SU-DHL-6 (cell line): ENCODE results near the gene LRRK2.

ENCODE experiments used
- H2AFZ ChIP-seq: fragments of 200-600 bp; sonication (generic); 2 replicates; pipeline ENCODE4 v1.6.1; 2014; ENCODE audit warnings: low read depth, mild to moderate bottlenecking, moderate library complexity, mixed read lengths, antibody characterized with exemption, low read length; ENCODE audit not compliant: severe bottlenecking
- H3F3A ChIP-seq: fragments of 200-600 bp; shearing (Covaris generic); 2 replicates; pipeline ENCODE4 v1.6.0; 2016; ENCODE audit warnings: antibody characterized with exemption, mild to moderate bottlenecking; ENCODE audit not compliant: insufficient read depth
- H3K27ac ChIP-seq: fragments of 200-600 bp; sonication (generic); 2 replicates; pipeline ENCODE4 v1.5.1; 2016; ENCODE audit warnings: low read depth, mild to moderate bottlenecking, low read length, moderate library complexity, mixed read lengths
- H3K27me3 ChIP-seq: fragments of 200-600 bp; sonication (generic), shearing (Covaris generic); 2 replicates; pipeline ENCODE4 v1.6.0; 2014; ENCODE audit warnings: mild to moderate bottlenecking, low read length
- H3K36me3 ChIP-seq: fragments of 200-600 bp; sonication (generic); 2 replicates; pipeline ENCODE4 v1.6.1; 2014; ENCODE audit warnings: mild to moderate bottlenecking, low read length, mixed read lengths
- H3K4me2 ChIP-seq: fragments of 300-600, 200-600 bp; shearing (Covaris generic), sonication (generic); 2 replicates; pipeline ENCODE4 v1.6.0; 2014; ENCODE audit warnings: low read length, low read depth, mild to moderate bottlenecking; ENCODE audit not compliant: poor library complexity, severe bottlenecking
- H3K4me3 ChIP-seq: fragments of 200-600 bp; sonication (generic); 2 replicates; pipeline ENCODE4 v1.5.1; 2014; ENCODE audit warnings: antibody characterized with exemption, low read length, mild to moderate bottlenecking, mixed read lengths; ENCODE audit not compliant: insufficient read depth, poor library complexity, severe bottlenecking
- H3K79me2 ChIP-seq: fragments of 200-600 bp; sonication (generic); 2 replicates; pipeline ENCODE4 v1.6.1; 2014; ENCODE audit warnings: mild to moderate bottlenecking, low read length, moderate library complexity; ENCODE audit not compliant: insufficient read depth
- H3K9ac ChIP-seq: fragments of 200-600 bp; sonication (generic); 2 replicates; pipeline ENCODE4 v1.7.0; 2014; ENCODE audit warnings: mild to moderate bottlenecking, low read length
- H3K9me2 ChIP-seq: fragments of 200-600 bp; sonication (generic); replicated peaks from 2 replicates; pipeline ENCODE4 v1.6.1; 2014; ENCODE audit warnings: low read length; ENCODE audit not compliant: insufficient read depth
- H3K9me3 ChIP-seq: fragments of 200-600 bp; sonication (generic); 2 replicates; pipeline ENCODE4 v1.6.1; 2014; ENCODE audit warnings: low read length, mixed read lengths; ENCODE audit not compliant: insufficient read depth
- H4K20me1 ChIP-seq: fragments of 200-600 bp; sonication (generic); 2 replicates; pipeline ENCODE4 v1.6.1; 2014; ENCODE audit warnings: low read depth, mild to moderate bottlenecking, antibody characterized with exemption, low read length, moderate library complexity, mixed read lengths
- CTCF ChIP-seq: fragments of 200-600 bp; sonication (generic); IDR thresholded peaks from one replicate; pipeline ENCODE4 v1.5.1; 2017; ENCODE audit warnings: antibody characterized with exemption, mild to moderate bottlenecking, low read length, moderate library complexity; ENCODE audit not compliant: insufficient read depth, poor library complexity, severe bottlenecking
- EZH2phosphoT487 ChIP-seq: fragments of 200-600 bp; sonication (generic), shearing (Covaris generic); conservative IDR thresholded peaks from 2 replicates; pipeline ENCODE4 v1.6.1; 2018; ENCODE audit warnings: mild to moderate bottlenecking, antibody characterized with exemption, low read length, moderate library complexity, mixed read lengths

The LRRK2 gene

GRCh38 chr12:40271981-40272664 is 47.3 kb downstream of the LRRK2 start:
- no peaks in the 10 kb centered on the region for H3K9me3 ChIP-seq

GRCh38 chr12:40281791-40282364 is 57.1 kb downstream of the LRRK2 start:
- no peak overlapping the region for H3K27ac ChIP-seq
- no peaks in the 10 kb centered on the region for H3K9me3 ChIP-seq
- H3K4me3 ChIP-seq, result no peak overlapping the region
- H3K4me2 ChIP-seq, result no peak overlapping the region
- no peak overlapping the region for H3K9ac ChIP-seq
- no peaks in the 10 kb centered on the region for H3F3A ChIP-seq
- peaks cover 3% of the 10 kb centered on the region; the same call in 1 of the 2 replicates for H3K36me3 ChIP-seq
- no peak for TF ChIP-seq EZH2phosphoT487
- no peak for TF ChIP-seq CTCF
- no peaks in the 10 kb centered on the region for H3K27me3 ChIP-seq
- H2AFZ ChIP-seq, result no peak overlapping the region
- H3K79me2 ChIP-seq, result no peaks in the 10 kb centered on the region
- no peaks in the 10 kb centered on the region for H3K9me2 ChIP-seq
- no peaks in the 10 kb centered on the region for H4K20me1 ChIP-seq

More at GRCh38 chr12:40271981-40272664, 47.3 kb downstream of the LRRK2 start:
- Histone ChIP-seq H3F3A (no peaks in the 10 kb centered on the region), H3K79me2 (no peaks in the 10 kb centered on the region), H4K20me1 (no peaks in the 10 kb centered on the region), H3K9ac (no peak overlapping the region), H3K27ac (no peak overlapping the region), H3K36me3 (no peaks in the 10 kb centered on the region), H3K9me2 (no peaks in the 10 kb centered on the region), H3K4me3 (no peak overlapping the region), H2AFZ (no peak overlapping the region), H3K4me2 (no peak overlapping the region), H3K27me3 (no peaks in the 10 kb centered on the region)
- TF ChIP-seq EZH2phosphoT487, result no peak
- TF ChIP-seq CTCF, result no peak

GRCh38 chr12:40286583-40286982 is 61.8 kb downstream of the LRRK2 start:
- Histone ChIP-seq H3K4me3 (no peak overlapping the region), H2AFZ (no peak overlapping the region), H4K20me1 (no peaks in the 10 kb centered on the region), H3K9me3 (no peaks in the 10 kb centered on the region), H3K27ac (no peak overlapping the region), H3K4me2 (no peak overlapping the region), H3K36me3 (peaks cover 17% of the 10 kb centered on the region), H3K9me2 (no peaks in the 10 kb centered on the region), H3F3A (peaks cover 4% of the 10 kb centered on the region; the same call in 1 of the 2 replicates), H3K27me3 (no peaks in the 10 kb centered on the region), H3K9ac (no peak overlapping the region), H3K79me2 (no peaks in the 10 kb centered on the region)
- TF ChIP-seq CTCF (no peak), EZH2phosphoT487 (no peak)
